Astrocyte (in vitro differentiated cells and primary cell): ENCODE results near the gene TENT5C. TPM values are rescaled to one million over a fixed set of nuclear protein-coding genes. Genes with fewer than 3 reads are reported as not detected.

Experiments used
- DNase-seq: peaks from one replicate; pipeline ENCODE4 v3.0.0-alpha.2; 2010; ENCODE audit warnings: low read depth
- FAIRE-seq: peaks from 2 replicates; lab custom pipeline; 2011; peaks lifted over from hg19 to GRCh38; lab: Jason Lieb, UNC
- H2AFZ ChIP-seq: 2 replicates; pipeline ENCODE4 v1.6.0; 2012; ENCODE audit warnings: low read depth, low read length, inconsistent platforms
- H3K27ac ChIP-seq: 2 replicates; pipeline ENCODE4 v1.5.1; 2011; ENCODE audit warnings: low read depth, low read length, inconsistent platforms
- H3K27me3 ChIP-seq: 2 replicates; pipeline ENCODE4 v1.6.0; 2011; ENCODE audit warnings: low read length, inconsistent platforms; ENCODE audit not compliant: insufficient read depth
- H3K36me3 ChIP-seq: 2 replicates; pipeline ENCODE4 v1.5.1; 2011; ENCODE audit warnings: low read length, inconsistent platforms; ENCODE audit not compliant: insufficient read depth
- H3K4me1 ChIP-seq: 2 replicates; pipeline ENCODE4 v1.5.1; 2011; ENCODE audit warnings: low read length, inconsistent platforms; ENCODE audit not compliant: insufficient read depth
- H3K4me2 ChIP-seq: 2 replicates; pipeline ENCODE4 v1.6.0; 2012; ENCODE audit warnings: low read length, inconsistent platforms
- H3K4me3 ChIP-seq: 2 replicates; pipeline ENCODE4 v1.5.1; 2011; ENCODE audit warnings: low read depth, mild to moderate bottlenecking, low read length, inconsistent platforms; ENCODE audit not compliant: insufficient read depth
- H3K79me2 ChIP-seq: 2 replicates; pipeline ENCODE4 v1.6.0; 2012; ENCODE audit warnings: mild to moderate bottlenecking, low read length, inconsistent platforms; ENCODE audit not compliant: insufficient read depth
- H3K9ac ChIP-seq: 2 replicates; pipeline ENCODE4 v1.6.0; 2012; ENCODE audit warnings: mild to moderate bottlenecking, low read length, inconsistent platforms
- H3K9me3 ChIP-seq: 2 replicates; pipeline ENCODE4 v1.5.1; 2012; ENCODE audit warnings: low read depth, mild to moderate bottlenecking, low read length, inconsistent platforms; ENCODE audit not compliant: insufficient read depth
- H4K20me1 ChIP-seq: 2 replicates; pipeline ENCODE4 v1.6.0; 2012; ENCODE audit warnings: low read length, inconsistent platforms; ENCODE audit not compliant: insufficient read depth
- H3K27ac Mint-ChIP-seq: one replicate; pipeline ENCODE4 v1.8.0; 2021; ENCODE audit warnings: mild to moderate bottlenecking, mixed read lengths; ENCODE audit not compliant: unreplicated experiment
- H3K27me3 Mint-ChIP-seq: one replicate; pipeline ENCODE4 v1.8.0; 2021; ENCODE audit warnings: low read depth, mixed read lengths; ENCODE audit not compliant: unreplicated experiment
- H3K36me3 Mint-ChIP-seq: one replicate; pipeline ENCODE4 v1.8.0; 2021; ENCODE audit warnings: low read depth, mixed read lengths; ENCODE audit not compliant: unreplicated experiment
- H3K4me1 Mint-ChIP-seq: one replicate; pipeline ENCODE4 v1.8.0; 2021; ENCODE audit warnings: low read depth, mixed read lengths; ENCODE audit not compliant: unreplicated experiment
- H3K4me3 Mint-ChIP-seq: one replicate; pipeline ENCODE4 v1.8.0; 2021; ENCODE audit warnings: mild to moderate bottlenecking, moderate library complexity, mixed read lengths; ENCODE audit not compliant: unreplicated experiment
- H3K9me3 Mint-ChIP-seq: one replicate; pipeline ENCODE4 v1.8.0; 2021; ENCODE audit warnings: mild to moderate bottlenecking, mixed read lengths; ENCODE audit not compliant: unreplicated experiment
- EZH2 ChIP-seq: IDR thresholded peaks from 2 replicates; pipeline ENCODE4 v1.6.1; 2012; ENCODE audit warnings: mild to moderate bottlenecking, low read length, inconsistent platforms; ENCODE audit not compliant: insufficient read depth
- total RNA-seq: library from RNA; stranded (reverse); gene quantifications from 2 replicates; pipeline ENCODE4 v1.2.1, GENCODE V29; 2021
- TF ChIP-seq, protein P1 (sequence below): IDR thresholded peaks from 2 replicates; pipeline ENCODE4 v1.5.1; 2011; ENCODE audit warnings: low read depth, mild to moderate bottlenecking, inconsistent platforms, low read length, moderate library complexity; ENCODE audit not compliant: insufficient read depth

The TENT5C gene
- total RNA-seq, 1 donor from 2014 or later: 0.77 TPM

DNA sequence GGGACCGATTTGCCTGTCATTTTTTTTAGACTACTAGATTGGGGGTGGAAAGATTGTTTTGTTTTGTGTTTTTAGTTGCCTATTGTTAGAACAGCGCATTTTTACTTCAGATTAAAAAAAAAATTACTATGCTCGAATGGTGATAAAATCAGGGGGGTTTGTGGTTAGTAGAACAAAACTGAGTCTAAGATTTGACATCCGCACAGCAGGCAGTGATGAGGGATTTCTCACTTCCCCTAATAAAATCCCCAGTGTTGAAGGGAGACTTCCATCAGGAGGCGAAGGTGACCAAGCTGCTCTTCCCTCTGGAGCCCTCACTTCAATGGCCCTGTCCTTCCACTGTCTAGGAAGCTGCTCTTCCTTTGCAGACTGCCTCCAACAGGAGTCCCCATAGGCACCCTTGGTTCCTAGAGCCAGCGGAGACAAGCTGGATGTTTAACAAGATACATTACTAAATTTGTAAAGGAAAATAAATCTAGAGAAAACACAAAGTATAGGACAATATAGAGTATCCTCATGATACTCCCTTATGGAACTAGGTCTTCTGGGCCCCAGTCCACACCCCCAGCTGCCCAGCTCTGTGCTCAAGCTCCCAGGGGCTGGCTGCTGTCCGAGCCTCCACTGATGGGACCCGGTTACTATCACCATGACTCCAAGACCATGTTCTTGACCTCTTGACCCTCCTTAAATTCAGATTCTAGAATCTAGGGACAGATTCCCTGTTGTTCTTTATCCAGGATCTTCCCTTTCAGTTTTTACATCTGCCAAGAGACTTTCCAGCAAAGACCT lies 31.0 kb downstream of the TENT5C start:
- no peak for TF ChIP-seq EZH2
- TF ChIP-seq, protein P1, sequence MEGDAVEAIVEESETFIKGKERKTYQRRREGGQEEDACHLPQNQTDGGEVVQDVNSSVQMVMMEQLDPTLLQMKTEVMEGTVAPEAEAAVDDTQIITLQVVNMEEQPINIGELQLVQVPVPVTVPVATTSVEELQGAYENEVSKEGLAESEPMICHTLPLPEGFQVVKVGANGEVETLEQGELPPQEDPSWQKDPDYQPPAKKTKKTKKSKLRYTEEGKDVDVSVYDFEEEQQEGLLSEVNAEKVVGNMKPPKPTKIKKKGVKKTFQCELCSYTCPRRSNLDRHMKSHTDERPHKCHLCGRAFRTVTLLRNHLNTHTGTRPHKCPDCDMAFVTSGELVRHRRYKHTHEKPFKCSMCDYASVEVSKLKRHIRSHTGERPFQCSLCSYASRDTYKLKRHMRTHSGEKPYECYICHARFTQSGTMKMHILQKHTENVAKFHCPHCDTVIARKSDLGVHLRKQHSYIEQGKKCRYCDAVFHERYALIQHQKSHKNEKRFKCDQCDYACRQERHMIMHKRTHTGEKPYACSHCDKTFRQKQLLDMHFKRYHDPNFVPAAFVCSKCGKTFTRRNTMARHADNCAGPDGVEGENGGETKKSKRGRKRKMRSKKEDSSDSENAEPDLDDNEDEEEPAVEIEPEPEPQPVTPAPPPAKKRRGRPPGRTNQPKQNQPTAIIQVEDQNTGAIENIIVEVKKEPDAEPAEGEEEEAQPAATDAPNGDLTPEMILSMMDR: no peak
- Histone ChIP-seq H3K9ac (no peak overlapping the region), H3K9me3 (no peaks in the 10 kb centered on the region), H3K4me2 (no peak overlapping the region), H2AFZ (no peak overlapping the region), H3K27me3 (peaks cover 13% of the 10 kb centered on the region), H3K79me2 (no peaks in the 10 kb centered on the region), H3K36me3 (no peaks in the 10 kb centered on the region), H3K4me3 (no peak overlapping the region), H4K20me1 (no peaks in the 10 kb centered on the region), H3K27ac (no peak overlapping the region), H3K4me1 (no peaks in the 10 kb centered on the region)
- DNase-seq (no peak), FAIRE-seq (no peak)
- H3K36me3 Mint-ChIP-seq: no peaks in the 10 kb centered on the region
- H3K4me3 Mint-ChIP-seq: no peak overlapping the region
- H3K27me3 Mint-ChIP-seq: peaks cover 60% of the 10 kb centered on the region
- no peak overlapping the region for H3K27ac Mint-ChIP-seq
- no peaks in the 10 kb centered on the region for H3K9me3 Mint-ChIP-seq
- peaks cover 2% of the 10 kb centered on the region for H3K4me1 Mint-ChIP-seq

DNA sequence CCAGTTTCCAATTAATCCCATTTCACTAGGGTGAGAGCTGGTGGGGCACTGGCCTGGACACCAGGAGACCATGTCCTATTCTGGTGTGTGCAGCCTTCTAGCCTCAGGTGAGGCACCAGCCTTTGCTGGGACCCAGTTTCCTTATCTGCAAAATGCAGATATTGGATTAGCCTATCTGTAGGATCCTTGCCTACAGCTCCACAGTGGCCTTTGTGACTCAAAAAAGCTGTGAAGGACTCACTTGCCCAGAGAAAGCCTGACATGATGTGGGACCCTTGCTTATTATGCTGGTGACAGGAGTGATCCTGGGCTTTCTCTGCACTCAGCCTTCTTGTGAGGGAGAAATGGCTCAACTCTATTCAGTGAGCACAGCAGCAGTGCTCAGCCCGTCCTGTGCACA lies 32.3 kb downstream of the TENT5C start:
- H3K79me2 ChIP-seq: no peaks in the 10 kb centered on the region
- Mint-ChIP-seq H3K27me3 (peaks cover 54% of the 10 kb centered on the region), H3K4me3 (no peak overlapping the region), H3K27ac (no peak overlapping the region), H3K4me1 (no peaks in the 10 kb centered on the region), H3K9me3 (no peaks in the 10 kb centered on the region), H3K36me3 (no peaks in the 10 kb centered on the region)
- H2AFZ ChIP-seq: no peak overlapping the region
- H3K27me3 ChIP-seq: peaks cover 8% of the 10 kb centered on the region
- DNase-seq (no peak), FAIRE-seq (no peak)
- no peak overlapping the region for H3K4me2 ChIP-seq
- H3K9ac ChIP-seq: no peak overlapping the region
- no peaks in the 10 kb centered on the region for H3K9me3 ChIP-seq
- no peak overlapping the region for H3K4me3 ChIP-seq
- no peak overlapping the region for H3K27ac ChIP-seq
- no peaks in the 10 kb centered on the region for H3K4me1 ChIP-seq
- no peaks in the 10 kb centered on the region for H4K20me1 ChIP-seq
- TF ChIP-seq EZH2: no peak
- TF ChIP-seq, protein P1: no peak
- no peaks in the 10 kb centered on the region for H3K36me3 ChIP-seq

DNA sequence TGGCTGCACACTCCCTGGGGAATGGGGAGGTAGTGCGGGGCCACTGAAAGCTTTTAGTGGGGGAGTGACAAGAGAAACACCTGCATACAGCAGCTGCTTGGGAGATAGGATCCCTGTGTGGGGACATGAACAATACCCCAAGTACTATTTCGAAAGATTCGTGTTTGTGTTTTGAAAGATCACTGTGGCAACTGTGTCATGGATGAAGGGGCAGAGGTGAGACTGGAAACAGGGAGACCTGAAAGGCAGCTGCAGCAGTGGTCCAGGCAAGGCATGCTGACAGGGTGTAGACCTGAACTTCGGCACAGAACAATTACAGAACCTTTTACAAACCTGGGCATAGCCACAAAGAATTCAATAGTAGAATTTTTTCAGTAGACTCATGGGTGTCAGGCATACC lies 32.9 kb downstream of the TENT5C start:
- Mint-ChIP-seq H3K4me1 (no peaks in the 10 kb centered on the region), H3K9me3 (no peaks in the 10 kb centered on the region), H3K4me3 (no peak overlapping the region), H3K27me3 (peaks cover 51% of the 10 kb centered on the region), H3K36me3 (no peaks in the 10 kb centered on the region), H3K27ac (no peak overlapping the region)
- Histone ChIP-seq H3K27me3 (peaks cover 2% of the 10 kb centered on the region), H4K20me1 (no peaks in the 10 kb centered on the region), H3K4me3 (no peak overlapping the region), H3K27ac (no peak overlapping the region), H3K36me3 (no peaks in the 10 kb centered on the region), H3K9me3 (no peaks in the 10 kb centered on the region), H3K79me2 (no peaks in the 10 kb centered on the region), H3K4me1 (no peaks in the 10 kb centered on the region), H3K9ac (no peak overlapping the region), H2AFZ (no peak overlapping the region), H3K4me2 (no peak overlapping the region)
- TF ChIP-seq, protein P1: no peak
- no peak for TF ChIP-seq EZH2
- DNase-seq (no peak), FAIRE-seq (no peak)
